Fibroblast of pulmonary artery (primary cell): ENCODE data around the gene NR3C2.

Source experiments
- DNase-seq: peaks from one replicate; pipeline ENCODE4 v3.0.0-alpha.2; 2010; ENCODE audit warnings: low read depth
- H3K4me3 ChIP-seq: replicated peaks from 2 replicates; pipeline ENCODE4 v1.5.1; 2011; ENCODE audit warnings: low read depth, mild to moderate bottlenecking, control low read depth, low read length, moderate library complexity
- CTCF ChIP-seq: IDR thresholded peaks from 2 replicates; pipeline ENCODE4 v1.5.1; 2011; ENCODE audit warnings: mild to moderate bottlenecking, control low read depth, low read length, inconsistent platforms; ENCODE audit errors: missing control alignments

NR3C2 gene

GRCh38 chr4:148238811-148239493, 203.3 kb downstream of the NR3C2 start:
- no peak overlapping the region for H3K4me3 ChIP-seq
- DNase-seq, result no peak
- no peak for TF ChIP-seq CTCF

GRCh38 chr4:148238086-148238485, 204.1 kb downstream of the NR3C2 start:
- DNase-seq, result peak; percentile 50
- H3K4me3 ChIP-seq, result no peak overlapping the region
- TF ChIP-seq CTCF, result no peak

- TF ChIP-seq CTCF, result no peak
- no peak for DNase-seq
Measured at GRCh38 chr4:148235809-148236208, 206.4 kb downstream of the NR3C2 start.

GRCh38 chr4:148229798-148230197, 212.4 kb downstream of the NR3C2 start:
- no peak overlapping the region for H3K4me3 ChIP-seq
- no peak for TF ChIP-seq CTCF
- DNase-seq, result no peak

More at GRCh38 chr4:148235809-148236208, 206.4 kb downstream of the NR3C2 start:
- H3K4me3 ChIP-seq, result no peak overlapping the region

- TF ChIP-seq CTCF, result no peak
- no peak overlapping the region for H3K4me3 ChIP-seq
- no peak for DNase-seq
Measured at GRCh38 chr4:148229028-148229427, 213.2 kb downstream of the NR3C2 start.

GRCh38 chr4:148227147-148227546, 215.1 kb downstream of the NR3C2 start:
- no peak for DNase-seq
- TF ChIP-seq CTCF, result no peak
- H3K4me3 ChIP-seq, result no peak overlapping the region

- no peak overlapping the region for H3K4me3 ChIP-seq
- DNase-seq, result no peak
- TF ChIP-seq CTCF, result no peak
Measured at GRCh38 chr4:148226341-148226740, 215.9 kb downstream of the NR3C2 start.
